HG02571 (cell line): ENCODE data around the gene SUMO4.
A peak's percentile ranks its signal among the peaks of the same experiment; 100 is the strongest.
"Not testable (repeated sequence)": the region's sequence is repeated elsewhere in the genome, so short reads cannot be mapped to it uniquely, and the experiment has no call there.

Source experiments
- ATAC-seq: cut with Tn5 transposase; IDR thresholded peaks from one replicate; pipeline ENCODE4 v1.9.1; 2021; ENCODE audit warnings: mild to moderate bottlenecking, moderate library complexity; ENCODE audit not compliant: unreplicated experiment

Gene SUMO4

DNA sequence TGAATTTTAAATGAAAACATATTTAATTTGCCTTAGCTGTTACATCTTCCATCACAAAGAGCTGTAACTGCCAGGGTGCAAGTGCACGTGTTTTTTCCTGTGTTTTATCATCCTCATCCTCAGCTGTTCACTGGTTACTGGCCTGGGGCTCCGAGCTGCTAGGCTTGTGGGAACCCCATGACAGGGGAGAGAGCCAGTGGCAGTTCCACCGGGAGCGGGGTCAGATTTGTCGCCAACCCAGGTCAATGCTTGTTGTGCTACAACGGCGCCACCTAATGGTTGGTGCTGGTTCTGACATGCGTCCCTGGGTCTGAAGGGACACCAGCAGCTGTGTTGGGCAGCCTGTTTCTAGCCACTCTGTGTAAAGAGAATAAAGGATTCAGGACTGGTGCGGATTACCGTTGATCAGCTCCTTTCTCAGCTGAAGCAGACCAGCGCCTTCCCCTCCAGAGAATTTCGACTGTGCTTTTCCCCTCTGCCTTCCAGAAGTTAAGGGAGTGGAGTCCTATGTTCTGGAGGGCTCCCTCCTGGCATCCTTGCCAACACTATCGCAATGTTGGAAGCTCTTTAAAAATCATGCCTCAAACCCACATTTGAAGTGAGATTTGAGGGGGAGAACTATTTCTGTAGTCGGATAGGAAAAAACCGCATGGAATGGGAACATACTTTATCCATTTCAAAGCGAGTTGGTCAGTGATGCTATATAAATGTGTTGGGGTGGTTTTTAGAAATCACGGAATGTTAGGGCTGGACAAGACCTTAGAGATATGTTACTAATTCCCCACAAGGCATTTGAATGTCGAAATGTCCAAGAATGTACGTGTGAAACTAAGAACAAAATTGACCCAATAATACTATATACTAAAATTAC is 32.1 kb downstream of the SUMO4 start:
- peak; percentile 64 for ATAC-seq

GRCh38 chr6:149433405-149433804 is 33.3 kb downstream of the SUMO4 start:
- ATAC-seq = no peak

DNA sequence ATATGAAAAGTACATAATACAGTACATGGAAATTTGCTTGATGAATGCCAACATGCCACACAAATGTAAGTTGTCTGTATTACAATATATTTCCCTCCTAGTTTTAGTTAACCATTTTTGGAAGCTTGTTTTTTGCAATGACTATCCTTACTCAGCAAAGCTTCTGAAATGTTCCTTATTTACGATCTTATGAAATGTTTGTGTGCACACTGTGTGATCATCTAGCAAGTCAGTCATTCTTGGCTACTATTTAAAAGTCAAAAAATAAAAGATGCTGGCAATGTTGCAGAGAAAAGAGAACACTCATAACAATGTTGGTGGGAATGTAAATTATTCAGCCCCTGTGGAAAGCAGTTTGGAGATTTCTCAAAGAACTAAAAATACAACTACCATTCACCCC is 33.8 kb downstream of the SUMO4 start:
- ATAC-seq = no peak

DNA sequence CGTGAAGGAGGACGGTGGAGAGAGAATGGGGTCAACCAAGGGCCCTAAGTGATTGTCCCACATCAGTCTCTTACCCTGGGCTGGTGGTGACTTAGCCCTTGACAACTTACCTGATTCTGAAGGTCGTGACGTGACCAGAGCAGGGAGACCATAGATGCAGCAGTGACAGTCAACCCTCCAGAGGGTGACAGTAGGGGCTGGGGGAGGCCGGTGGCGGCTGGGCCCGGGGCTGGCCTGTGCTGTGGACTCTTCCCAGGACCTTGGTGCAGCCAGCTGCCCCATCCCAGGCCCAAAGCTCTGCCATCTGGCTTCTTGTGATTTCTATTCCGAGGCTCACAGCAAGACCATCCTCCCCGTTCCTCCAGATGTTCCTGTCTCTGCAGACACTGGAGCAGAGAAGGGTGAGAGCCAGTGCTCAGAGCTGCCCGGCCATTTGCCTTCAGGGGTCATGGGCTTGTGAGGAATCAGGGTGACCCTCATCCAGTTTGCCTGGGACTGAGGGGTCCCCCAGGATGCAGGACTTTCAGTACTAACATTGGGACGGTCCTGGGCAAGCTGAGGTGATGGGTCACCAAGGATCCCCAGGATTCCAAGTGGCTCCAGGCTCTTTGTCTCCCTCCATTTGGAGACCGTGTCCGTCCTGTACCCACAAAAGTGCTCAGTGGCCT is 36.0 kb downstream of the SUMO4 start:
- no peak for ATAC-seq

- no peak for ATAC-seq
Observed at GRCh38 chr6:149436647-149437046, 36.6 kb downstream of the SUMO4 start.

- ATAC-seq = no peak
Observed at GRCh38 chr6:149437212-149437611, 37.1 kb downstream of the SUMO4 start.

DNA sequence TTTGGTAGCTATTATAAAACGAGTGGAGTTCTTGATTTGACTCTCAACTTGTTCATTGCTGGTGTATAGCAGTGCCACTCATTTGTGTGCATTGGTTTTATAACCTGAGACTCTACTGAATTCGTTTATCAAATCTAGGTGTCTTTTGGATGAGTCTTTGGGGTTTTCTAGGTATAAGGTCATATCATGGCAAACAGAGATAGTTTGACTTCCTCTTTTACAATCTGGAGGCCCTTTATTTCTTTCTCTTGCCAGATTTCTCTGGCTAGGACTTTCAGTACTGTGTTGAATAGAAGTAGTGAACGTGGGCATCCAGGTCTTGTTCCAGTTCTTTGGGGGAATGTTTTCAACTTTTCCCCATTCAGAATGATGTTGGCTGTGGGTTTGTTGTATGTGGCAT is 38.8 kb downstream of the SUMO4 start:
- no peak for ATAC-seq

DNA sequence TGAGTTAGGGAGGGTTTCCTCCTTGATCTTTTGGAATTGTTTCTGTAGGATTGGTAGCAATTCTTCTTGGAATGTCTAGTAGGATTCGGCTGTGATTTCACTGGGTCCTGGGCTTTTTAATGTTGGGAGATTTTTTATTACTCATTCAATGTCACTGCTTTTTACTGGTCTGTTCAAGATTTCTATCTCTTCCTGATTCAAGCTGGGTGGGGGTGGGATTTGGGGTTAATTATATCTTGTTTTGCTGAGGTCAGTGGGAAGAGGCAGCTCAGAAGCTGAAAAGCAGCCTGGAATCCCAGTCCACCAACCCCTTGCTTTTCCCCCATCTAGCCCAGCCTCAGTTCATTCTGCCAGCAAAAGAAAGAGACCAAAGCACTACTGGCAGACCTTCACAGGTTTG is 39.6 kb downstream of the SUMO4 start:
- ATAC-seq = no peak

GRCh38 chr6:149440735-149441671 is 40.9 kb downstream of the SUMO4 start:
- no peak for ATAC-seq

- ATAC-seq = no peak
Observed at GRCh38 chr6:149441740-149442139, 41.7 kb downstream of the SUMO4 start.

- ATAC-seq = no peak
Observed at GRCh38 chr6:149443411-149444181, 43.5 kb downstream of the SUMO4 start.

- ATAC-seq = not testable (repeated sequence)
Observed at GRCh38 chr6:149444360-149445094, 44.5 kb downstream of the SUMO4 start.

DNA sequence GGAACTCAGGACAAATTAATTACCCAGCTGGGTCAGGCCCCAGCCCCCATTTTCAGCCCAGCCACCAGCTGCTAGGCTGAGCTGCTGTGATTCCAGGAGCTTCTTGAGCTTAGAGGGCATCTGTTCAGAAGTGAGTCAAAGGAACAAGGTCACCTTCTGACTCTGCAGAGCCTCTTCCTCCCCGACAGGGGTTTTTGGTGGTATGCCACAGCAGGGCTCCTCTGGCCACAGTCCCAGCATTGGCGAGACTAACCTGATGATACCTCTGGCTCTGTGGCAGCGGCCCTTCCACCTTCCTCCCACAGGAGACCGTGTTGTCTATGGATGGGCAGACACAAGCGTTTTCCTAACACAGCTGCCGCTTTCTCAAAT is 45.0 kb downstream of the SUMO4 start:
- no peak for ATAC-seq

- no peak for ATAC-seq
Observed at GRCh38 chr6:149445573-149445972, 45.5 kb downstream of the SUMO4 start.

DNA sequence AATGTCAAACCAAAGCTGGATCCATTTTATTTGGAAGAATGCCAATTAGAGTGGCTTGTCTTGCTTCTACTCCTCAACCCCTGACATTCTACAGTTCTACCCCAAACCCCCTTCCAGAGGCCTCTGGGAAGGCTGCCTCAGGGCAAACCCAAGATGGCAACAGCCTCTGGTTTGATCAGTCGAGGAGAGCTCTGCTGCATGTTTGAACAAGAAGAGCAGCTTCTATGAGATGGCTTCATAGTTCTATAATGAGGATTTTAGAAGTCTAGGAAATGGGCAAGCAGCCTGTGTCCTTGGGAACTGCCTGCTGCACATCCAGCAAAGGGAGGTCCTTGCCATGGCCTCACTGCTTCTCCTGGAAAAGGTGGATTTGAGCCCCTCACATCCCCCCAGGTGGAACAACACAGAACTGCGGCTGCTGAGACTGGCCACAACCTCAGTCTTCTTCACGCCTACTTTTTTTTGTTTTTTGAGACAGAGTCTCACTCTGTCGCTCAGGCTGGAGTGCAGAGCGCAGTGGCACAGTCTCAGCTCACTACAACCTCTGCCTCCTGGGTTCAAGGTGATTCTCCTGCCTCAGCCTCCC is 46.8 kb downstream of the SUMO4 start:
- ATAC-seq = no peak

GRCh38 chr6:149448821-149449453 is 48.9 kb downstream of the SUMO4 start:
- no peak for ATAC-seq

DNA sequence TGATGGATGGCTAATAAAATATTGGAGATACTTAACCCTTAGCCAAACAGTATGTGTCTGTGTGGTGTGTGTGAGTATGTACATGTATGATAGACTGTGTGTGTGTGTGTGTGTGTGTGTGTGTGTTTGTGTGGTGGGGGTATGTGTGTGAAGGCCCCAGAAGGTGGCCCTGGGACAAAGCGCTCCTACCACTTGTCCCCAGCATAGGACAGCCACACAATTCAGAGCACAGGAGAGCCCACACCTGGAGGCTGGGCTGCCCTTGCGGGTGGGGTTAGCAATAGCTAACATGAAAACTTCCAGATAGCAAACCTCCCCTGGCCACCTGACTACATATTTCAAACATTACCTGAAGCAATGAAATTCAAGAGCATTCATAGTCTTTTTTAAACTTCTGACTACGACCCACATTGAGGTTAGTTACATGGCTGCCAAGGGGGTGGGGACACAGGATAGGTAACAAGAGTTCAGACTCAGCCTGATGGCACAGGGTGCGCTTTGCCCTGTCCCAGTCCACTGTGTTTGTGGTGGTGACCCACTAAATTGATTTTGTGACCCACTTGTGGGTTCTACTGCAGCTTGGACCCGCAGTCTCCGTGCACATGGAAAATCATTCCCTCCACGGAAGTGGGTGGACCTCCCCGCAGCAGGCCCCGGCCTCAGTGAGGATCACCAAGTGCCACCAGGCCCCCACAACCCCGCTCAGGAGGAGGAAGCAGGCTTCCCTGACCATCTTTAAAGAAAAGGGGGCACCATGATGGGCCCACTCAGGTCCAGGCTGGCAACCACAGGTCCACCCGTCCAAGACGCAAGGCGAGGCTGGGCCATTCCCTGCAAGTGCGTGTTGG is 50.0 kb downstream of the SUMO4 start:
- no peak for ATAC-seq
